Measurements from ENCODE around the gene TADA2A.

The TADA2A gene

DNA sequence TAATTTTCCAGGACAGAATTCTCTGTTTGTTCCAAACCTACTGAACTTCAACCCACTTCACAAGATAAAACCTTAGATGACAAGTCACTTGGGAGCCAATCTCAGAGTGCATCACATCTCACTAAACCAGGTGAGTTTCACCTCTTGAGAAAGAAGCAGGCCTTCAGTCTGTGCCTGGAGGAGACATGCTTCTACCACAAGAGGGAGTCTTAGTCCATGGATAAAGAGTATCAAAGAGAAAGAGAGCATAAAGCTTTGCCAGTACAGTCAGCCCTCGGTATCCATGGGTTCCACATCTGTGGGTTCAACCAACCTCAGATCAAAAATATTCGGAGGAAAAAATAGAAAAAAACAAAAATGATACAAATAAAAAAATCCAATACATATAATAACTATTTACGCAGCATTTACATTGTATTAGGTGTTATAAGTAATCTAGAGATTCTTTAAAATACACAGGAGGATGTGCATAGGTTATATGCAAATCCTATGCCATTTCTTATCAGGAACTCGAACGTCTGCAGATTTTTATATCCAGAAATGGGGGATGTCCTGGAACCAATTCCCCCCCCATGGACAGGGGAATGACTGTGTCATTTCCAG is 120.7 kb downstream of the TADA2A start:
- no peak for DNase-seq (ENCODE audit: low read depth)
